Muscle of arm (tissue), 12 donors: Measurements from ENCODE around the gene SCAMP4. TPM values are rescaled to one million over a fixed set of nuclear protein-coding genes. Genes with fewer than 3 reads are reported as not detected.

ENCODE experiments used
- polyA plus RNA-seq, 12 donors: library from polyadenylated mRNA; unstranded; fragments of 120-200 nt; gene quantifications; one replicate each; pipeline ENCODE4 v1.2.1, GENCODE V29; 2013; ENCODE audit not compliant: insufficient read length in 12 of 12

The SCAMP4 gene
- polyA plus RNA-seq, 12 donors, result 18.3 to 42.5 (median 25.1) TPM; not detected in 1

Other genes starting within 250 kb of the SCAMP4 start
- under 1 TPM in 6 of 12 donors, not detected in 6; 0.01 to 0.04 (median 0.04) TPM for gene ONECUT3, start 151.9 kb upstream of the SCAMP4 start, polyA plus RNA-seq
- gene ATP8B3, start 93.1 kb upstream of the SCAMP4 start, polyA plus RNA-seq, result 1 to 10 TPM in 2 of 12 donors, under 1 TPM in 8, not detected in 2; 0.41 to 2.8 (median 0.62) TPM
- gene REXO1, start 56.9 kb upstream of the SCAMP4 start, polyA plus RNA-seq, result 10 to 100 TPM in 11 of 12 donors, not detected in 1; 14.7 to 39.3 (median 17.3) TPM
- 10 to 100 TPM in 3 of 12 donors, 1 to 10 TPM in 8, not detected in 1; 6.1 to 16.4 (median 8.1) TPM for gene KLF16, start 41.8 kb upstream of the SCAMP4 start, polyA plus RNA-seq
- 10 to 100 TPM in 11 of 12 donors, not detected in 1; 35.7 to 74.2 (median 41.6) TPM for gene ABHD17A, start 19.9 kb upstream of the SCAMP4 start, polyA plus RNA-seq
- 1 to 10 TPM in 8 of 12 donors, under 1 TPM in 2, not detected in 2; 0.70 to 2.9 (median 1.2) TPM for gene ADAT3, start within 50 bp of the SCAMP4 start, polyA plus RNA-seq
- 100 to 1,000 TPM in 1 of 12 donors, 10 to 100 TPM in 10, not detected in 1; 25.3 to 114 (median 36.0) TPM for gene CSNK1G2, start 35.8 kb downstream of the SCAMP4 start, polyA plus RNA-seq
- gene BTBD2, start 110.3 kb downstream of the SCAMP4 start, polyA plus RNA-seq, result 10 to 100 TPM in 11 of 12 donors, not detected in 1; 51.2 to 83.3 (median 59.4) TPM
- gene MKNK2, start 145.8 kb downstream of the SCAMP4 start, polyA plus RNA-seq, result 100 to 1,000 TPM in 3 of 12 donors, 10 to 100 TPM in 9; 51.7 to 925 (median 82.0) TPM
- gene MOB3A, start 190.9 kb downstream of the SCAMP4 start, polyA plus RNA-seq, result 10 to 100 TPM in 11 of 12 donors, not detected in 1; 14.5 to 28.4 (median 15.8) TPM
- 1 to 10 TPM in 9 of 12 donors, under 1 TPM in 1, not detected in 2; 0.97 to 3.8 (median 2.0) TPM for gene IZUMO4, start 191.5 kb downstream of the SCAMP4 start, polyA plus RNA-seq
- 10 to 100 TPM in 11 of 12 donors, not detected in 1; 32.3 to 77.2 (median 59.1) TPM for gene AP3D1, start 246.2 kb downstream of the SCAMP4 start, polyA plus RNA-seq